MCF 10A (cell line): ENCODE data around the gene PLEKHA5. TPM values are rescaled to one million over a fixed set of nuclear protein-coding genes. Genes with fewer than 3 reads are reported as not detected.

Source experiments
- BruUV-seq: library from RNA; stranded (reverse); fragments of 400-500 nt; replicated peaks from 2 replicates; lab custom pipeline; 2021; lab: Mats Ljungman, UMichigan
- CTCF ChIA-PET: fragments of 300-600 bp; sonication (Branson Sonifier 250); formaldehyde crosslinking; extraction: SDS; loops from one replicate; lab custom pipeline; 2021; ENCODE audit warnings: antibody characterized with exemption, inconsistent platforms; lab: Yijun Ruan, JAX
- POLR2A ChIA-PET: fragments of 300-600, 350-650 bp; sonication (Branson Sonifier 250); formaldehyde crosslinking; extraction: SDS; loops from one replicate; lab custom pipeline; 2020; ENCODE audit warnings: antibody characterized with exemption, inconsistent platforms; lab: Yijun Ruan, JAX
- DNase-seq: peaks from one replicate; pipeline ENCODE4 v3.0.0-alpha.2; 2018; ENCODE audit not compliant: unreplicated experiment
- H3K27ac Mint-ChIP-seq: one replicate; pipeline ENCODE4 v1.8.0; 2022; ENCODE audit warnings: mild to moderate bottlenecking, low read depth, mixed read lengths; ENCODE audit not compliant: unreplicated experiment
- H3K27me3 Mint-ChIP-seq: one replicate; pipeline ENCODE4 v1.8.0; 2022; ENCODE audit warnings: mixed read lengths; ENCODE audit not compliant: insufficient read depth, unreplicated experiment
- H3K36me3 Mint-ChIP-seq: one replicate; pipeline ENCODE4 v1.8.0; 2022; ENCODE audit warnings: mild to moderate bottlenecking, moderate library complexity, mixed read lengths; ENCODE audit not compliant: insufficient read depth, unreplicated experiment
- H3K4me1 Mint-ChIP-seq: one replicate; pipeline ENCODE4 v1.8.0; 2022; ENCODE audit warnings: mixed read lengths; ENCODE audit not compliant: insufficient read depth, unreplicated experiment
- H3K4me3 Mint-ChIP-seq: one replicate; pipeline ENCODE4 v1.8.0; 2022; ENCODE audit warnings: mild to moderate bottlenecking, moderate library complexity, mixed read lengths; ENCODE audit not compliant: unreplicated experiment
- H3K9me3 Mint-ChIP-seq: one replicate; pipeline ENCODE4 v1.8.0; 2022; ENCODE audit warnings: mixed read lengths; ENCODE audit not compliant: unreplicated experiment
- intact Hi-C: fragments of 100-400 bp; cut with micrococcal nuclease; formaldehyde crosslinking; loops from 2 replicates; pipeline ENCODE4 v1.14.1; 2022
- total RNA-seq: library from RNA; stranded (reverse); gene quantifications from 2 replicates; pipeline ENCODE4 v1.2.3, GENCODE V29; 2022
- TF ChIP-seq, protein P1 (sequence below): fragments of 200-600 bp; IDR thresholded peaks from one replicate; pipeline ENCODE4 v1.8.0; 2022; ENCODE audit warnings: antibody characterized with exemption, mild to moderate bottlenecking; ENCODE audit not compliant: unreplicated experiment

The PLEKHA5 gene
- total RNA-seq, 1 experiment from 2014 or later: 25.2 TPM

DNA sequence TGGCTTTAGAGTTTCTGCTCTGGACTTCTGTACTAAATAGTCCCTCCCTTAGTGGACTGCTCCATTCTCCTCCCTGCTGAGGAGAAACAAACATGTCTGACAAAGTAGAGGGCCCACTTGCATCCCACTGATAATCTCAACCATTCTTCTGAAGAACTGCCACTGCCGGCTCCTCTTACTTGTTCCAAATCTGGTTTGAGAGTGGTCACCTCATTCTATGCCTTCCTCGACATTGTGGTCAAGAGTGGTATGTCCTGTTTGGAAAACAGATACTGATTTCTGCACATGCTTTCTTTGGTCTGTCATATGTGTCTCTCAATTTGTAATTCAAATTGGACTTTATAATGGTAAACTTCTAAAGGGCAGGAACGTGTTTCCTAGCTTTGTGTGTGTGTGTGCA is 36.3 kb upstream of the PLEKHA5 start:
- no peak for DNase-seq
- CTCF ChIA-PET: interaction anchor here (0.6 kb wide), 2 partner anchors 8 to 75 kb away, joined by 3 to 4 read pairs; no protein-coding TSS in a partner anchor
- no peaks in the 10 kb centered on the region for H3K27me3 Mint-ChIP-seq
- H3K9me3 Mint-ChIP-seq: no peaks in the 10 kb centered on the region
- POLR2A ChIA-PET: interaction anchor here (0.7 kb wide), 1 partner anchor 22 kb away, joined by 3 read pairs; no protein-coding TSS in a partner anchor
- intact Hi-C loops: no loop called here
- TF ChIP-seq, protein P1, sequence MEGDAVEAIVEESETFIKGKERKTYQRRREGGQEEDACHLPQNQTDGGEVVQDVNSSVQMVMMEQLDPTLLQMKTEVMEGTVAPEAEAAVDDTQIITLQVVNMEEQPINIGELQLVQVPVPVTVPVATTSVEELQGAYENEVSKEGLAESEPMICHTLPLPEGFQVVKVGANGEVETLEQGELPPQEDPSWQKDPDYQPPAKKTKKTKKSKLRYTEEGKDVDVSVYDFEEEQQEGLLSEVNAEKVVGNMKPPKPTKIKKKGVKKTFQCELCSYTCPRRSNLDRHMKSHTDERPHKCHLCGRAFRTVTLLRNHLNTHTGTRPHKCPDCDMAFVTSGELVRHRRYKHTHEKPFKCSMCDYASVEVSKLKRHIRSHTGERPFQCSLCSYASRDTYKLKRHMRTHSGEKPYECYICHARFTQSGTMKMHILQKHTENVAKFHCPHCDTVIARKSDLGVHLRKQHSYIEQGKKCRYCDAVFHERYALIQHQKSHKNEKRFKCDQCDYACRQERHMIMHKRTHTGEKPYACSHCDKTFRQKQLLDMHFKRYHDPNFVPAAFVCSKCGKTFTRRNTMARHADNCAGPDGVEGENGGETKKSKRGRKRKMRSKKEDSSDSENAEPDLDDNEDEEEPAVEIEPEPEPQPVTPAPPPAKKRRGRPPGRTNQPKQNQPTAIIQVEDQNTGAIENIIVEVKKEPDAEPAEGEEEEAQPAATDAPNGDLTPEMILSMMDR: no peak
- no peak overlapping the region for H3K4me3 Mint-ChIP-seq
- no TSS peak for BruUV-seq
- peaks cover 14% of the 10 kb centered on the region for H3K4me1 Mint-ChIP-seq
- H3K27ac Mint-ChIP-seq: no peak overlapping the region
- H3K36me3 Mint-ChIP-seq: no peaks in the 10 kb centered on the region

DNA sequence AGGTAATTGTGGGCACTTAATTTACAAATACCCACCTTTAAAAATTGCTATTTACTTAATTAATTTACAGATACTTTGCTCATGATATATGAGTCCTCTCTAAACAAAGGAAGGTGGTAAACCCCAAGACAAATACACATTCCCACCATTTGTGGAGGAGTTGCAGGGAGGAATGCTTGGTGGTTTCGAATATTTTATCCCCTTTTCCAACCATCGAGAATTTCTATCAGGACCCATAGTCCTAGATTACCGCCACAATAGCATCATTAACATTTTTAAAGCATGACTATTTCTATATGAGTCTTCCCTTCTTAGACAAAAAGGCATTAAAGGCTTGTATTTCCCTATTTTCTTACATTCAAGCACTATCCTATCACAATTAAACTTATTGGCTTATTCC is 34.2 kb upstream of the PLEKHA5 start:
- TF ChIP-seq, protein P1: no peak
- Mint-ChIP-seq H3K27ac (peak overlapping the region; percentile 90), H3K27me3 (no peaks in the 10 kb centered on the region), H3K4me3 (no peak overlapping the region), H3K4me1 (peaks cover 14% of the 10 kb centered on the region), H3K9me3 (no peaks in the 10 kb centered on the region), H3K36me3 (no peaks in the 10 kb centered on the region)
- intact Hi-C loops: loop anchor here (5.0 kb wide), 1 partner anchor 63 kb away; no protein-coding TSS in a partner anchor
- ChIA-PET CTCF (interaction anchor here (0.7 kb wide), 1 partner anchor 234 kb away, joined by 4 read pairs; no protein-coding TSS in a partner anchor), POLR2A (interaction anchor here (0.8 to 3.4 kb wide), 4 partner anchors 18 to 65 kb away, joined by 3 to 47 read pairs (median 12); no protein-coding TSS in a partner anchor)
- DNase-seq: no peak
- no TSS peak for BruUV-seq

DNA sequence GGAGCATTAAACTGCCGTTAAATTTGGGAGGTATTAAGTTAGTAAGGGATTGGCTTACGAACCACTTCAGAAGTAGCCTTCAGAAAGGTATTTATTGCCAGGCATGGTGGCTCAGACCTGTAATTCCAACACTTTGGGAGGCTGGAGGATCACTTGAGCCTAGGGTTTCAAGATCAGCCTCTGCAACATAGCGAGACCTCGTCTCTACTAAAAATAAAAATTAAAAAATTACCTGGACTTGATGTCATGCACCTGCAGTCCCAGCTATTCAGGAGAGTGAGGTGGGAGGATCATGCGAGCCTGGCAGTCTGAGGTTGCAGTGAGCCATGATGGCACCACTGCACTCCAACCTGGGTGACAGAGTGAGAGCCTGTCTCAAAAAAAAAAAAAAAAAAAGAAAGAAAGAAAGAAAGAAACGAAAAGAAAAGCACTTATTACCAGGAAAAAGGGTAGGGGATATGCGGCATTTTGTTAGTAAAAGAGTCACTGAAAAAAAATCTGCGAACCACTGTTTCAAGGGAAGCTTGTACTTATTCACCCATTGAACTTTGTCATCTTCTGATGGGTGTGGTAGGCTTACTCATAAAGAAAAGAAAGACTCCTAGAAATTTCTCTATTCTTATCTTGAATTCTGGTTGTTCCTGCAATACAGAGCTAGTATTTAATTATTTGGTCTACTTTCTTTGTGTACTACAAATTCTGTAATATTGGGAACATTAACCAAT is 33.6 kb upstream of the PLEKHA5 start:
- Mint-ChIP-seq H3K4me3 (peak overlapping the region; percentile 20), H3K4me1 (peaks cover 14% of the 10 kb centered on the region), H3K27ac (peak overlapping the region; percentile 90), H3K9me3 (no peaks in the 10 kb centered on the region), H3K36me3 (no peaks in the 10 kb centered on the region), H3K27me3 (no peaks in the 10 kb centered on the region)
- ChIA-PET CTCF (interaction anchor here (0.7 to 1.9 kb wide), 9 partner anchors 11 to 388 kb away, joined by 3 to 12 read pairs (median 4); no protein-coding TSS in a partner anchor), POLR2A (interaction anchor here (0.6 to 3.4 kb wide), 16 partner anchors 7 to 161 kb away, joined by 3 to 47 read pairs (median 5); partner anchors contain the start of gene PLEKHA5)
- intact Hi-C loops: loop anchor here (2.0 to 5.0 kb wide), 2 partner anchors 35 to 64 kb away; no protein-coding TSS in a partner anchor
- BruUV-seq: no TSS peak
- TF ChIP-seq, protein P1: no peak
- DNase-seq: peak; percentile 42

GRCh38 chr12:19105463-19105862 is 24.1 kb upstream of the PLEKHA5 start:
- DNase-seq: no peak
- Mint-ChIP-seq H3K27ac (no peak overlapping the region), H3K4me3 (no peak overlapping the region), H3K36me3 (no peaks in the 10 kb centered on the region), H3K27me3 (no peaks in the 10 kb centered on the region), H3K9me3 (no peaks in the 10 kb centered on the region), H3K4me1 (no peaks in the 10 kb centered on the region)
- no TSS peak for BruUV-seq
- intact Hi-C loops: no loop called here
- ChIA-PET POLR2A (no interaction called here), CTCF (interaction anchor here (0.6 kb wide), 1 partner anchor 117 kb away, joined by 4 read pairs; no protein-coding TSS in a partner anchor)
- TF ChIP-seq, protein P1: no peak
